ENCODE measurements around the gene GCNT2.

The GCNT2 gene

DNA sequence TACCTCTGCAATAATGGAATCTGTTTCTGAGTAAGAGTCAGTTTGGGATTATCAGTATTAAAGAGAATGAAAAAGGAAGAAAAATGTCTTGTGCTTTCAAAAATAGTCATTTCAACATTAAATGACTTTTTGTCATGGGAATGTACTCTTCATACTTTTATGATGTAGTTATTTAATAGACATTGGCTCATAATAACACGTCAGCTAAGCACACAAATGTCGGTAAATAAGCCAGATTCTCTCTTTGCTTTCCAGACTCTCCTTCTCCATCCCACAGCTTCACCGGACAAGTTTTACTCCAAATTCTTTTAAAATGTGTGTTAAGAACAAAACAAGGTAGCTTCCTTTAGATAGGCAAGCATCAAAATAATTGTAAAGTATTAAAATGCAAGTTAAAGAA lies 97.3 kb downstream of the GCNT2 start:
- TF ChIP-seq, protein P1, sequence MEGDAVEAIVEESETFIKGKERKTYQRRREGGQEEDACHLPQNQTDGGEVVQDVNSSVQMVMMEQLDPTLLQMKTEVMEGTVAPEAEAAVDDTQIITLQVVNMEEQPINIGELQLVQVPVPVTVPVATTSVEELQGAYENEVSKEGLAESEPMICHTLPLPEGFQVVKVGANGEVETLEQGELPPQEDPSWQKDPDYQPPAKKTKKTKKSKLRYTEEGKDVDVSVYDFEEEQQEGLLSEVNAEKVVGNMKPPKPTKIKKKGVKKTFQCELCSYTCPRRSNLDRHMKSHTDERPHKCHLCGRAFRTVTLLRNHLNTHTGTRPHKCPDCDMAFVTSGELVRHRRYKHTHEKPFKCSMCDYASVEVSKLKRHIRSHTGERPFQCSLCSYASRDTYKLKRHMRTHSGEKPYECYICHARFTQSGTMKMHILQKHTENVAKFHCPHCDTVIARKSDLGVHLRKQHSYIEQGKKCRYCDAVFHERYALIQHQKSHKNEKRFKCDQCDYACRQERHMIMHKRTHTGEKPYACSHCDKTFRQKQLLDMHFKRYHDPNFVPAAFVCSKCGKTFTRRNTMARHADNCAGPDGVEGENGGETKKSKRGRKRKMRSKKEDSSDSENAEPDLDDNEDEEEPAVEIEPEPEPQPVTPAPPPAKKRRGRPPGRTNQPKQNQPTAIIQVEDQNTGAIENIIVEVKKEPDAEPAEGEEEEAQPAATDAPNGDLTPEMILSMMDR (IDR thresholded peaks at IDR 0.05): no peak

DNA sequence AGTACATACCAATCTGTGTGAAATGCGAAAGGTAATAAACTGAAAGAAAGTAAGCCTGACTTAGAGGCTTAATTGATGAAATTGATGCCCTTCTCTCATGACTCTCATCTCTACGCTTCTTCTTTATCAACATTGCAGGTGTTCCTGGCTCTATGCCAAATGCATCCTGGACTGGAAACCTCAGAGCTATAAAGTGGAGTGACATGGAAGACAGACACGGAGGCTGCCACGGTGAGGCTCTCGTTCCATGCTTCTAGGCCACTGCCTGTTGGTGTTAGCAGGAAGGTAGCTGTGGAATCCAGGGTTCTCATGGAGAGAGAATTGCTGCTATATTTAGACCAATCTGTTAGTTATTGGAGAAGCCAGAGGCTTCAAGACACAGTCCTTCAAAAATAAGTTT lies 100.1 kb downstream of the GCNT2 start:
- TF ChIP-seq, protein P1 (IDR thresholded peaks at IDR 0.05): no peak

DNA sequence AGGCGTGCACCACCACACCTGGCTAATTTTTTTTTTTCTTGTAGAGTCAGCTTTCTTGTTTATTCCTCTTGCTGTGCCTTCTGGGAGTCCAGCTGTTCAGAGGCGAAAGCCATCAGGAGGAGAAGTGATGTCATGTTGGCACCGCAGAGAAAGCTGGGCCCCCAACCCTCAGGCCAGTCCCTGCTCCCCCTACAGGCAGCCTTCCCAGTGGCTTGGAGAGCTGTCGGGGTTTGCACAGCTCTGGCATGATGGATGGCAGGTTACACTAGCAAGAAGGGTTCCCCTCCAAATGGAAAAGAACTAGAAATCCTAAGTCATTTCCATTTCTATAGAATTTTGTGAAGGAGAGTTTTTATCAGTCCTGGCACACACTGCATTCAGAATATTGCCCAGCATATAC lies 100.7 kb downstream of the GCNT2 start:
- TF ChIP-seq, protein P1 (IDR thresholded peaks at IDR 0.05): no peak

DNA sequence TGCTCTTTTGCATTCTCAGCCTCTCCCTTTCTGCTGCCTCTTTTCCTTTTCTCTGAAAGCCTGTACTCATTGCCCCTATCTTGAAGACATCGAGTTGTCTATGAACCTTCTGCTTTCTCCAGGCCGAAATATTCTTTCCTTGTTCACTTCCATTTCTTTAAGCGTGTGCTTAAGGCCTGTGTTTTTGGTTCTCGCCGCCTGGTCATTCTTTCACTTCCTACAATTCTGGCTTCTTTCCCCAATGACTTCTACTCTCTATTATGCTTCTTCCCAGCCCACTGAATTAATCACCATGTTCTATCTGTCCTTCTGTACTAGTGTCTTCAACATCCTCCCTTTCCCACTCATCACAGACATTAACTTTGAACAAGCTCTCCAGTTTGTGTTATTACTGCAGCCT lies 103.7 kb downstream of the GCNT2 start:
- TF ChIP-seq, protein P1 (IDR thresholded peaks at IDR 0.05): no peak

DNA sequence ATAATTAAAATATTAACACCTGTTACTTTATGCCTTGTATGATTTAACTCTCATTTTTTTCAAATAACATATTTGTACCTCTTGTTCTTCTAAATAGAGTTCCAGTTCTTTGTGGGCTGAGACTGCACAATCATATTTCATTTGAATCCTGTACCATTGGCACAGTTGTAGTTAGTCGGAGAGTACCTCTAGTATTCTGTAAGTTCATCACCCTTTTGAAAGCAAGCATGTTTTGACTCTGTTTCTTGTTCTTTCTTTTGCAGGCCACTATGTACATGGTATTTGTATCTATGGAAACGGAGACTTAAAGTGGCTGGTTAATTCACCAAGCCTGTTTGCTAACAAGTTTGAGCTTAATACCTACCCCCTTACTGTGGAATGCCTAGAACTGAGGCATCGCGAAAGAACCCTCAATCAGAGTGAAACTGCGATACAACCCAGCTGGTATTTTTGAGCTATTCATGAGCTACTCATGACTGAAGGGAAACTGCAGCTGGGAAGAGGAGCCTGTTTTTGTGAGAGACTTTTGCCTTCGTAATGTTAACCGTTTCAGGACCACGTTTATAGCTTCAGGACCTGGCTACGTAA lies 105.1 kb downstream of the GCNT2 start:
- TF ChIP-seq, protein P1 (IDR thresholded peaks at IDR 0.05): no peak

DNA sequence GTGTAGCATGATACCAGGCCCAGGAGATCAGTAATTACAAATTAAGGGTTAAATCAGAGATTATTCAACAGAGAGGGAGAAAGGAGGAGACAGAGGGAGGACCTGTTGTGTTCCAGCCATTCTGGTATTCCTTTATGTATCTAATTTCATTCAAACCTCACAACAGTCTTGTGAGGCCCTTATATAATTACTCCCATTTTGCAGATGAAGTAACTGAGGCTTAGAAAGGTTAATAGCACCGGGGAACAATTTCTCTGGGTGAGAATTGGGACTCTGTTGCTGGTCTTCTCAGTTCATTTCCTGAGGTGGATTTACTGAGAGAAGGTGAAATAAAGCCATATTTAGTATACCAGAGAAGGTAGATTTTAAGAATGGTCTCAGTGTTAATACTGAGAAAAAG lies 106.6 kb downstream of the GCNT2 start:
- TF ChIP-seq, protein P1 (IDR thresholded peaks at IDR 0.05): no peak

DNA sequence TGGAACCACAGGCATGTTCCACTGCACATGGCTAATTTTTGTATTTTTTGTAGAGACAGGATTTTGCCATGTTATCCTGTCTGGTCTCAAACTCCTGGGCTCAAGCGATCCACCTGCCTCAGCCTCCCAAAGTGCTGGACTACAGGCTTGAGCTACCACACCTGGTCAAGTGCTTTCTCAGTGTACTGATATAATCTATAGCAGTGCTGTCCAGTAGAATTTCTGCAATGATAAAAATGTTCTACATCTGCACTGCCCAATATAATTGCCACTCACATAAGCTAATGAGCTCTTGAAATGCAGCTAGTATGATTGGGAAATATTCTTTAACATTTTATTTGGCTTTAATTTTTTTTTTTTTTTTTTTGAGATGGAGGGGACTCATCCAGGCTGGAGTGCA lies 109.0 kb downstream of the GCNT2 start:
- TF ChIP-seq, protein P1 (IDR thresholded peaks at IDR 0.05): no peak

DNA sequence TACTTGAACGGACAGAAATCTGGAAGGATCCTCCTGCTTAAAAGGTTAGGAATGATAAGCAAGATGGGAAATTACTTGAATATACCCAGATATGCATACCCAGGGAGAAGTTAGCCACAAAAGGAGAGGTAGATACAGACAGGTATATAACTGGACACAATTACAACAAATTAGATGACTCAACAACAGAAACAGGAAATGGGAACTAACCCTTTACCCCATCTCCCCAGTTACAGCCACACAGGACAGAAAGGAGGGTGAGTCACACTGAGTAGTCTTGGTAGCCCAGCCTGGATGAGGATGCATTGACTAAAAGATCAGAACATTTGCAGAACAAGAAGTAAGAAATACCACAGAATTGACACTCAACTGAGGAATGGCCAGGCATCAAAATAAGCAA lies 112.1 kb downstream of the GCNT2 start:
- TF ChIP-seq, protein P1 (IDR thresholded peaks at IDR 0.05): no peak
